ENCODE measurements around the gene MRFAP1L1. TPM values are rescaled to one million over a fixed set of nuclear protein-coding genes. Genes with fewer than 3 reads are reported as not detected.

MRFAP1L1 gene
- total RNA-seq, 1 experiment from 2014 or later = 57.7 TPM

GRCh38 chr4:6699903-6700302 is 9.8 kb downstream of the MRFAP1L1 start:
- no peaks in the 10 kb centered on the region for H3K4me1 ChIP-seq (ENCODE audit: insufficient read depth, low read length)
- H4K20me1 ChIP-seq (ENCODE audit: control insufficient read depth, insufficient read depth, insufficient read length) = no peaks in the 10 kb centered on the region
- peaks cover 2% of the 10 kb centered on the region; the same call in 1 of the 2 replicates for H3K79me2 ChIP-seq (ENCODE audit: insufficient read depth, low read length)
- H2AFZ ChIP-seq (ENCODE audit: low read length) = no peak overlapping the region
- peaks cover 9 to 19% of the 10 kb centered on the region in 2 experiments for H3K9me3 Mint-ChIP-seq
- no peak overlapping the region for H3K23ac ChIP-seq (ENCODE audit: insufficient read length, low read depth, low read length)
- H2BK20ac ChIP-seq (ENCODE audit: low read depth, low read length, poor library complexity, severe bottlenecking) = no peak overlapping the region
- no peak overlapping the region for H3K27ac Mint-ChIP-seq
- no peak overlapping the region for H2AK5ac ChIP-seq (ENCODE audit: insufficient read length, low read length)
- H3K18ac ChIP-seq (ENCODE audit: insufficient read length, low read depth, low read length) = no peak overlapping the region
- H3K9me3 ChIP-seq (ENCODE audit: control insufficient read depth, low read depth, low read length) = no peaks in the 10 kb centered on the region
- WGBS (ENCODE audit: extremely low coverage, insufficient read length, low lambda C conversion rate) = no CpG with 5 or more reads among the region's 1 CpG
- no peaks in the 10 kb centered on the region for H3K27me3 ChIP-seq (ENCODE audit: insufficient read depth, low read length)
- no peak overlapping the region for H3K14ac ChIP-seq (ENCODE audit: insufficient read depth, low read length)
- no peak for TF ChIP-seq CTCF (conservative IDR thresholded peaks at IDR 0.05)
- H3K27ac ChIP-seq (ENCODE audit: insufficient read length, low read depth, low read length) = no peak overlapping the region
- no peak overlapping the region for H4K5ac ChIP-seq (ENCODE audit: insufficient read length, low read depth, low read length)
- H3K4me3 Mint-ChIP-seq = no peak overlapping the region
- H3K4me1 Mint-ChIP-seq = no peaks in the 10 kb centered on the region
- H3K4ac ChIP-seq (ENCODE audit: low read depth, low read length) = no peak overlapping the region
- H2BK120ac ChIP-seq (ENCODE audit: low read depth, low read length, poor library complexity, severe bottlenecking) = no peak overlapping the region
- H3K9ac ChIP-seq (ENCODE audit: extremely low read depth, insufficient read length, low read length) = no peak overlapping the region
- no peak overlapping the region for H3K4me2 ChIP-seq (ENCODE audit: insufficient read depth, insufficient read length, low read length)
- no peak overlapping the region for H2BK5ac ChIP-seq (ENCODE audit: insufficient read length, low read length)
- no peak overlapping the region for H2BK12ac ChIP-seq (ENCODE audit: insufficient read length, low read depth, low read length)
- no peaks in the 10 kb centered on the region for H3K23me2 ChIP-seq (ENCODE audit: insufficient read length, low read depth, low read length, poor library complexity, severe bottlenecking)
- no peaks in the 10 kb centered on the region for H3K79me1 ChIP-seq (ENCODE audit: insufficient read depth, low read depth, low read length, poor library complexity, severe bottlenecking)
- H4K8ac ChIP-seq (replicated peaks; ENCODE audit: insufficient read length, low read depth, low read length) = no peak overlapping the region
- no peak for DNase-seq
- H3T11ph ChIP-seq (ENCODE audit: low read length) = no peak overlapping the region
- no peak overlapping the region for H2BK15ac ChIP-seq (ENCODE audit: low read depth, low read length)
- no peaks in the 10 kb centered on the region for H3K27me3 Mint-ChIP-seq (ENCODE audit: low read depth)
- no peak overlapping the region for H3K56ac ChIP-seq (ENCODE audit: insufficient read length, low read depth, low read length)
- H4K91ac ChIP-seq (ENCODE audit: insufficient read length, low read depth, low read length) = no peak overlapping the region
- H3K36me3 Mint-ChIP-seq (ENCODE audit: insufficient read depth in 1 of 3, low read depth in 3 of 3) = peaks cover 21 to 32% (median 28%) of the 10 kb centered on the region in 3 experiments
